Fibroblast of skin of scalp (primary cell): ENCODE data around the gene STOM. TPM values are rescaled to one million over a fixed set of nuclear protein-coding genes. Genes with fewer than 3 reads are reported as not detected.
"Not testable (repeated sequence)": the region's sequence is repeated elsewhere in the genome, so short reads cannot be mapped to it uniquely, and the experiment has no call there.

ENCODE experiments used
- DNase-seq: peaks from one replicate; pipeline ENCODE4 v3.0.0-alpha.2; 2013
- polyA plus RNA-seq, 2 experiments: library from polyadenylated mRNA; unstranded; fragments of 120-200 nt; gene quantifications; one replicate each; pipeline ENCODE4 v1.2.1, GENCODE V29; 2013; ENCODE audit not compliant: insufficient read length in 2 of 2

STOM gene, protein sequence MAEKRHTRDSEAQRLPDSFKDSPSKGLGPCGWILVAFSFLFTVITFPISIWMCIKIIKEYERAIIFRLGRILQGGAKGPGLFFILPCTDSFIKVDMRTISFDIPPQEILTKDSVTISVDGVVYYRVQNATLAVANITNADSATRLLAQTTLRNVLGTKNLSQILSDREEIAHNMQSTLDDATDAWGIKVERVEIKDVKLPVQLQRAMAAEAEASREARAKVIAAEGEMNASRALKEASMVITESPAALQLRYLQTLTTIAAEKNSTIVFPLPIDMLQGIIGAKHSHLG
- polyA plus RNA-seq (2013, experiment 1 of 2; ENCODE audit: insufficient read length): 106 TPM
- polyA plus RNA-seq (2013, experiment 2 of 2; ENCODE audit: insufficient read length): 108 TPM

- DNase-seq: peak; percentile 88
These were observed at the start of gene STOM for GRCh38 chr9:121369595-121370265. Gene STOM, minus strand, starts transcription at chr9:121370250. Its CDS starts 63 bp downstream, at chr9:121370187.

DNA sequence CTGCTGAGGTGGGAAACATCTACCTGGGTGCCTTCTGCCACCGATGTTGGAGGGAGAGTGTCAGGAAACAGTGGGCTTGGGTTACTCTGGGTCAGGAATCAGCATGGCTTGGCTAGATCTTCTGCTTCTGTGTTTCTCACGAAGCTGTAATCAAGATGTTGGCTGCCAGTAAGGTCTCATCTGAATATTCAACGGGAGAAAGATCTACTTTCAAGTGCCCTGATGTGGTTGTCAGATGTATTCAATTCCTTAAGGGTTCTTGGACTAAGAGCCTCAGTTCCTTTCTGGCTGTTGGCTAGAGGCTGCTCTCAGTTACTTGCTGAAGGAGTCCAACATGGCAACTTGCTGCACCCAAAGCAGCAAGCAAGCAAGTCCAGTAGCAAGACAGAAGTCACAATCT lies 41.9 kb upstream of the STOM start:
- DNase-seq: no peak

DNA sequence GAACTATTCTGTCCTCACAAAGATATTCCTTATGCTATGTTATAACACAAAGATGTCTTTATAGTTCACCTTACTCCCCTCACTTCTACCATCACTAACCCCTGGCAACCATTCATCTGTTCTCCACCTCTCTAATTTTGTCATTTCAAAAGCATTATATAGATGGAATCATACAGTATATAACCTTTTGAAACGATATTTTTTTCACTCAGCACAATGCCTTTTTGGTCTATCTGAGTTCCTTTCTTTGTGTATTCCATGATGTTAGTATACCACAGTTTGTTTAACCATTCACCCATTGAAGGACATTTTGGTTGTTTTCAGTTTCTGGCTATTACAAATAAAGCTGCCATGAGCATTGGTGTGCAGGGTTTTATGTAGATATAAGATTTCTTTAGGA lies 35.8 kb upstream of the STOM start:
- no peak for DNase-seq

GRCh38 chr9:121404906-121405305 lies 34.9 kb upstream of the STOM start:
- DNase-seq: no peak

GRCh38 chr9:121399883-121400607 lies 30.0 kb upstream of the STOM start:
- peak; percentile 84 for DNase-seq

DNA sequence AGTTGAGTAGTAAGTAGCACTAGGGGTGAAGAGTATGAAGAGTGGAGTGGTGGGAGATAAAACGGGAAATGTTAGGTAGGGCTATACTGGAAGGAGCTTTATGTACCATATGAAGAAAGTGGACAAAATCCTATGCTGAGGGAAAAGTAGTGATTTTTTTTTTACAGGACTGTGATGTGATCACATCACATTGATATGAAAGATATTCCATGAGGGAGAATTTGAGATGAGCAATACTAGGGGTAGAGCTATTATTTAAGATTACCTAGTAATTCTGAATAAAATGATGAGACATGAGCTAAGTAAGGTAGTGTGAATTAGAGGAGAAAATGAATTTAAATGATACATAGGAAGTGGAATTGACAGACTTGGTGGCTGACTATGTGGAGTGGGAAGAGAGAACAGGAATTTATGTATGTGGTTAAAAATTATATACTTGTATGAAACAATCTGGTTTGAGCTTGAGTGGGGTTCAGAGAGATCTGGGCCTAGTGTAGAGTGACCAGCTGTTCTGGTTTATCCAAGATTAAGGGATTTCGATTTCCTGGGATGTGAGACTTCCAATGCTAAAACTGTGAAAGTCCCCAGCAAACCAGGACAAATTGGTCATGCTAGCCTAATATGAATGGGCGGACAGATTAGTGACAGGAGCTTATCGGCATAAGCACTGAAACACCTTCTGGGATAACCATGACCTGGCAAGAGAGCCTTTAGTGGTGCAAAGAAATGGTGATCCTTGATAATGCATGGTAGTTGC lies 29.3 kb upstream of the STOM start:
- peak; percentile 61 for DNase-seq

DNA sequence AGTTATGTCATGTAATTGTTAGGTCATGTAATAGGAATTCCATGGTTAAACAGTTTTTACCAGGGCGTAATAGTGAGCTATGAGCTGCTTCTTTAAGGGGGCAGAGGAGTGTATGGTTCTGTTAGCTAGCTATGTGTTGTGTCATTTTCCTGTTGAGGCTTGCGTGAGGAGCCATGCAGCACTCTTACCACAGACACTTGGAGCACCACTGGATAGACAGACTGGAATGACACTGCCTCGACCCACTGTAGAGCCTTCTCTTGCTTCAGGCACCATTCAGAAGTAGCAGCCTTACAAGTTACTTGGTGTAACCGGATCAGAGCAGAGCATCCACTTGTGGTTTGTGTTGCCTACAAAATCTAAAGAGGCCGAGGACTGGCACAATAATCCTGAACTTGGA lies 28.3 kb upstream of the STOM start:
- peak; percentile 100 for DNase-seq

- DNase-seq: not testable (repeated sequence)
These were observed 27.2 kb upstream of the STOM start for GRCh38 chr9:121397277-121397676.

GRCh38 chr9:121395558-121395957 lies 25.5 kb upstream of the STOM start:
- DNase-seq: no peak

DNA sequence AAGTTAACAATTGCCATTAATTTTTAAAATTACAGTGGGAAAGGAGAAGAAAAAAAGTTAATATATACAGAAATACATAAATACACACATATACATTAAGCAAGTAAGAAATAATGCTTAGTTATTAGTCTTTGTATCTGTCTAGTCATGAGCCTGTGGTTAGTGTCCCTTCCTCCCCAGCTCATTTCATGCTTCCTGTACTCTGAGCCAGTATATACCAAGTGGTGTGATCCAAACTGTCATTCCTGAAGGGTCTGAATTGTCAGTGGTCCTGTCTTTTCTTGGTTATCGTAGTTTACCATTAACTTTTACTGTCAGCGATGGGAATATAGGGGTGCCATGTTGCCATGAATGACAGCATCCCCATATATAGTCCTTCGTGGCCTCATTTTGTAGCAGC lies 24.2 kb upstream of the STOM start:
- no peak for DNase-seq

- peak; percentile 51 for DNase-seq
These were observed 23.3 kb upstream of the STOM start for GRCh38 chr9:121393318-121393717.

GRCh38 chr9:121390372-121390771 lies 20.3 kb upstream of the STOM start:
- DNase-seq: no peak

DNA sequence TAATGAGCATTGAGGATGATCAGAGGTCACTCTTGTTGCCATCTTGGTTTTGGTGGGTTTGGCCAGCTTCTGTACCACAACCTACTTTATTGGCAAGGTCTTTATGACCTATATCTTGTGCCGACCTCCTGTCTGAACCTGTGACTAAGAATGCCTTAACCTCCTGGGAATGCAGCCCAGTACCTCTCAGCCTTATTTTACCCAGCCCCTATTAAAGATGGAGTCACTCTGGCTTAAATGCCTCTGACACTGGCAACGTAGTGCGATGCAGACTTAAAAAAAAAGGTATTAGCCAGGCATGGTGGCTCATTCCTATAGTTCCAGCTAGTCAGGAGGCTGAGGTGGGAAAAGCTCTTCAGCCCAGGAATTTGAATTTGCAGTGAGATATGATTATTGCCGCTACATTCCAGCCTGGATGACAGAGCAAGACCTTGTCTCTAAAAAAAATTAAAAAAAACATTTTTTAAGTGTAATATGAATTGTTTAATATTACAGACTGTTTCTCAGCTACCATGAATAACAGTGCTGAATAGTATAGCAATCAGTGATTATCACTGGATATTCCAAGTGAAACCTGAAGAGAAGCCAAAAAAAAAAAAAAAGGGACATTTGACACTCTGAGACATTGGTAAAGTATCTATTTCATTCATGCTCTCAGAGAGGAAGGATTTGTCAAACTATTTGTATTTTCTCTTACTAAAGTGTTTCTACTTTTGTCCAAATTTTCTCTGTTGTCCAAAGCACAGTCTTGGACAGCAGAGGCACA lies 18.3 kb upstream of the STOM start:
- peak; percentile 60 for DNase-seq

DNA sequence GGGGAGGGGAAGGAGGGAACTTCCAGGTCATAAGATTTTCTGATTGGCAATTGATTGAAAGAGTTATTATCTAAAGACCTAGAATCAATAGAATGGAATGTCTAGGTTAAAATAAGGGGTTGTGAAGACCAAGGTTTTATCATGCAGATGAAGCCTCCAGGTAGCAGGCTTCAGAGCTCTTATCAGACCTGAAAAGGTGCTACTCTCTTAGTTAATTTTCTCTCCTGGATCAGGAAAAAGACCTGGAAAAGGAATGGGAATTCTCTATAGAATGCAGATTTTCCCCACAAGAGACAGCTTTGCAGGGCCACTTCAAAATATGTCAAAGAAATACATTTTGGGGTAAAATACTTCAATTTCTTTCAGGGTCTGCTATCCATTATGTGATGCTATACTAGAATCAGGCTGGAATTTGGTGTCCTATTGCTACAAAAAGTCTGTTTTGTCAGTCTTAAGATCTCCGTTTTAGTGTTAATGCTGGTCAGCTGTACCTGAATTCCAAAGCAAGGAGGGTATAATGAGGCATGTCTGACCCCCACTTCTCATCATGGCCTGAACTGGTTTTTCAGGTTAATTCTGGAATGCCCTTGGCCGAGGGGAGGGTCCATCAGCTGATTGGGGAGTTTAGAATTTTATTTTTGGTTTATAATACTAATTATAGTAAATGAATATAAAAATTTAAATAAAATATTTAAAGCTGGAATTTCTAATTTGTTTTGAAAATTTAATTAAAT lies 16.6 kb upstream of the STOM start:
- no peak for DNase-seq

- DNase-seq: no peak
These were observed 13.7 kb upstream of the STOM start for GRCh38 chr9:121383715-121384114.

GRCh38 chr9:121380846-121381245 lies 10.8 kb upstream of the STOM start:
- DNase-seq: peak; percentile 66

DNA sequence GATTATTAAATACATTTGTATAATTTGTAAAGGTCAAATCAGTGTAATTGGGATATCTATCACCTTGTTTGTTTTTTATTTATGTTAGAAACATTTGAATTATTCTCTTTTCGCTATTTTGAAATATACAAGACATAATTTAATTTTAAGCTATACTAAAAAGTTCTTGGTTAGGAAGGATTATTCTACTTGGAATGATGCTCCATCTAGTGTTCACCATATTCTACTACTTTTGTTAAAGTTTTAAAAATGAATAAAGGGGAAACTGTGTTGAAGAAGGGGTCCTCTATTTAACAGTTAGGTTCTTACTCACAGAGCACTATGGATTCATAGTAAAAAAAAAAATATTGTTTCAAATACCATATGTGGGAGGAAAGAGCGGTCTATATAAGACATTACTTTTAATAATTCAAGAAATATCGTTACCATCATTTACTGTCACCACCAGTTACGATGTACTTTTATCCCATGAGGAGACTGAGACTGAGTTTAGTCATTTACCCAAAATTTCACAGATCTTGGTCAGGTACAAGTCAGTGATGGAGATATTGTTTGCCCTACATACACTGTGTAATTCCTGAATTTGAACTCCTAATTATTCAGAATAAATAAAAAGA lies 6.3 kb upstream of the STOM start:
- no peak for DNase-seq

DNA sequence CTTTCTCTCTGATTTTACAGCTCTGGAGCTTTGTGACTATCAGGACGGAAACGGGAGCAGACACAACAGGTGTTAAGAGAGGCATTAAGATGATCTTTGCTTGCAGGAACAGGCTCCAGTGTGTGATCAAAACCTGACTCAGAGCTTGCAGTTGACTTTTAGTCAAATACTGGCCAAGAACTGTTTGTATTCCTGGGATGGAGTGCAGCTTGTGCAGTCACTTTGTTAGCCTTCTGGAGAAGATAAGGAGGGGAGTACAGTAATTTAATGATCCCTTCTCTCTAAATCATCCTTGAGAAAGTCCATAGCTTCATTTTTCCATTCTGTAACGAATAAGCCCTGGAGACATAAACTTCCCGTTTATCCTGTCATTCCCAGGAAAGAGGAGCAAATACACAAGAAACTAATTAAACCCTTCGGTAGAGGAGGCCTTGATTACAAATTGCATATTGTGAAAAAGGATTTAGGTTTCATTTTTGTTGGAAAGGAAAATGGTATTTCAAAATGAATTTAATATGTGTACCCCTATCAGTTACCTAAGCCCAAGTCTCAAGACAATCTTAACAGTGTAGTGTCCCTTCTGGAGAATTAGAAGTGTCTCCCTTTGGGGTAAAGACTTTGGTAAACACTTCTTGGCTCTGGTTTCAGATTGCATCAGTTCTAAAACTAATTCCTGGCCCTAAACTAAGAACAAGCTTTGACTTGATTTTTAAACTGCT lies 3.1 kb upstream of the STOM start:
- DNase-seq: no peak

- DNase-seq: no peak
These were observed 2.4 kb upstream of the STOM start for GRCh38 chr9:121372239-121373010.
